ENCODE results near the gene TMOD1. TPM values are rescaled to one million over a fixed set of nuclear protein-coding genes. Genes with fewer than 3 reads are reported as not detected.

The TMOD1 gene
- total and polyA plus RNA-seq, 2 donors (not counting 1 experiment from before 2014, with no cell fraction given) = 0.98 to 4.0 TPM

- Histone ChIP-seq H3K27me3 (ENCODE audit: control insufficient read depth, insufficient read depth, low read length) (no peaks in the 10 kb centered on the region), H3K4me2 (ENCODE audit: extremely low read depth, insufficient read depth, low read length) (no peak overlapping the region), H3K36me3 (ENCODE audit: control insufficient read depth, insufficient read depth, low read length) (no peaks in the 10 kb centered on the region), H3K4me1 (ENCODE audit: control insufficient read depth, extremely low read depth, insufficient read depth, low read length) (no peaks in the 10 kb centered on the region), H3K27ac (ENCODE audit: insufficient read depth, low read length) (no peak overlapping the region), H3K9ac (ENCODE audit: insufficient read depth, low read length) (no peak overlapping the region), H3K79me2 (ENCODE audit: control insufficient read depth, insufficient read depth, low read length) (no peaks in the 10 kb centered on the region), H3K9me3 (ENCODE audit: control insufficient read depth, insufficient read depth, low read depth, low read length) (no peaks in the 10 kb centered on the region), H3K4me3 (replicated peaks in 1 of 4; ENCODE audit: control extremely low read depth in 1 of 4, insufficient read depth in 1 of 4, low read depth in 3 of 4, low read length in 4 of 4) (no peak overlapping the region), H4K20me1 (ENCODE audit: control insufficient read depth, extremely low read depth, insufficient read depth, low read length) (no peaks in the 10 kb centered on the region), H2AFZ (ENCODE audit: low read length) (no peak overlapping the region)
- no peak for TF ChIP-seq EZH2 (IDR thresholded peaks at IDR 0.05; ENCODE audit: low read length, missing control alignments)
- TF ChIP-seq, protein P1, sequence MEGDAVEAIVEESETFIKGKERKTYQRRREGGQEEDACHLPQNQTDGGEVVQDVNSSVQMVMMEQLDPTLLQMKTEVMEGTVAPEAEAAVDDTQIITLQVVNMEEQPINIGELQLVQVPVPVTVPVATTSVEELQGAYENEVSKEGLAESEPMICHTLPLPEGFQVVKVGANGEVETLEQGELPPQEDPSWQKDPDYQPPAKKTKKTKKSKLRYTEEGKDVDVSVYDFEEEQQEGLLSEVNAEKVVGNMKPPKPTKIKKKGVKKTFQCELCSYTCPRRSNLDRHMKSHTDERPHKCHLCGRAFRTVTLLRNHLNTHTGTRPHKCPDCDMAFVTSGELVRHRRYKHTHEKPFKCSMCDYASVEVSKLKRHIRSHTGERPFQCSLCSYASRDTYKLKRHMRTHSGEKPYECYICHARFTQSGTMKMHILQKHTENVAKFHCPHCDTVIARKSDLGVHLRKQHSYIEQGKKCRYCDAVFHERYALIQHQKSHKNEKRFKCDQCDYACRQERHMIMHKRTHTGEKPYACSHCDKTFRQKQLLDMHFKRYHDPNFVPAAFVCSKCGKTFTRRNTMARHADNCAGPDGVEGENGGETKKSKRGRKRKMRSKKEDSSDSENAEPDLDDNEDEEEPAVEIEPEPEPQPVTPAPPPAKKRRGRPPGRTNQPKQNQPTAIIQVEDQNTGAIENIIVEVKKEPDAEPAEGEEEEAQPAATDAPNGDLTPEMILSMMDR (conservative IDR thresholded peaks at IDR 0.05 in 1 of 2, IDR thresholded peaks at IDR 0.05 in 1 of 2; ENCODE audit: low read depth in 1 of 2, low read length in 2 of 2) = peak in 1 of 2 donors; percentile 2
- DNase-seq (ENCODE audit: low read depth in 2 of 2) = no peak
Observed at GRCh38 chr9:97470076-97470475, 31.4 kb upstream of the TMOD1 start.

- Histone ChIP-seq H3K4me2 (ENCODE audit: extremely low read depth, insufficient read depth, low read length) (no peak overlapping the region), H3K79me2 (ENCODE audit: control insufficient read depth, insufficient read depth, low read length) (no peaks in the 10 kb centered on the region), H3K4me3 (replicated peaks in 1 of 4; ENCODE audit: control extremely low read depth in 1 of 4, insufficient read depth in 1 of 4, low read depth in 3 of 4, low read length in 4 of 4) (no peak overlapping the region), H2AFZ (ENCODE audit: low read length) (no peak overlapping the region), H3K27me3 (ENCODE audit: control insufficient read depth, insufficient read depth, low read length) (no peaks in the 10 kb centered on the region), H3K27ac (ENCODE audit: insufficient read depth, low read length) (no peak overlapping the region), H3K4me1 (ENCODE audit: control insufficient read depth, extremely low read depth, insufficient read depth, low read length) (no peaks in the 10 kb centered on the region), H3K9me3 (ENCODE audit: control insufficient read depth, insufficient read depth, low read depth, low read length) (no peaks in the 10 kb centered on the region), H3K36me3 (ENCODE audit: control insufficient read depth, insufficient read depth, low read length) (no peaks in the 10 kb centered on the region), H4K20me1 (ENCODE audit: control insufficient read depth, extremely low read depth, insufficient read depth, low read length) (no peaks in the 10 kb centered on the region), H3K9ac (ENCODE audit: insufficient read depth, low read length) (no peak overlapping the region)
- DNase-seq (ENCODE audit: low read depth in 2 of 2) = no peak
- TF ChIP-seq EZH2 (IDR thresholded peaks at IDR 0.05; ENCODE audit: low read length, missing control alignments) = no peak
- TF ChIP-seq, protein P1 (conservative IDR thresholded peaks at IDR 0.05 in 1 of 2, IDR thresholded peaks at IDR 0.05 in 1 of 2; ENCODE audit: low read depth in 1 of 2, low read length in 2 of 2) = no peak
Observed at GRCh38 chr9:97473717-97474116, 27.7 kb upstream of the TMOD1 start.

DNA sequence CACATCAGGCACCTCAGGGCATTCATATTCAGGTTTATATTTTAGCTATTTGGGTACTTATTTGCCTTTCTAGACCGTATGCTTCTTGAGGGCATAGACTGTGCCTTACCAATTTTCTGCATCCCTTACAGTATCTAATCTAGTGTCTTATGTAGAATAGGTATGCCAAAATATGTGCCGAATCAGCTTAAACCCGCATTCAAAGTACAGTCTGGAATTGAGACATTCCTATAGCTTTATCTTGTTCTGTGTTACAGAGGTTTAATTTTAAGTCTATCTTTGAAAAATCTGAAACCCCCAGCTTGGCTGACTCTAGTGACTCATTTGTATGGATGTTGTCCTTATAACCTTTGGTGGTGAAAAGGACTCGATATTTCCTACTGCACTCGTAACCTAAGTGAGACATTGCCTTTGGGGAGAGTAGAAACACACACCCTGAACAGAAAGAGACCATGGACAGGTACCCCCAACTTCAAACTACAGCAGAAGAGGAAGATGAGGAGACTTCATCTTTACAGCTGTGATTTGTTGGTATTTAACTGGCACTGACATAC lies 27.0 kb upstream of the TMOD1 start:
- no peak overlapping the region for H3K9ac ChIP-seq (ENCODE audit: insufficient read depth, low read length)
- H2AFZ ChIP-seq (ENCODE audit: low read length) = no peak overlapping the region
- H3K27me3 ChIP-seq (ENCODE audit: control insufficient read depth, insufficient read depth, low read length) = no peaks in the 10 kb centered on the region
- H3K27ac ChIP-seq (ENCODE audit: insufficient read depth, low read length) = no peak overlapping the region
- peak; percentile 14 to 19 for DNase-seq (ENCODE audit: low read depth in 2 of 2)
- TF ChIP-seq, protein P1 (conservative IDR thresholded peaks at IDR 0.05 in 1 of 2, IDR thresholded peaks at IDR 0.05 in 1 of 2; ENCODE audit: low read depth in 1 of 2, low read length in 2 of 2) = no peak
- no peak for TF ChIP-seq EZH2 (IDR thresholded peaks at IDR 0.05; ENCODE audit: low read length, missing control alignments)
- H3K4me1 ChIP-seq (ENCODE audit: control insufficient read depth, extremely low read depth, insufficient read depth, low read length) = no peaks in the 10 kb centered on the region
- no peak overlapping the region for H3K4me3 ChIP-seq (replicated peaks in 1 of 4; ENCODE audit: control extremely low read depth in 1 of 4, insufficient read depth in 1 of 4, low read depth in 3 of 4, low read length in 4 of 4)
- no peaks in the 10 kb centered on the region for H4K20me1 ChIP-seq (ENCODE audit: control insufficient read depth, extremely low read depth, insufficient read depth, low read length)
- H3K36me3 ChIP-seq (ENCODE audit: control insufficient read depth, insufficient read depth, low read length) = no peaks in the 10 kb centered on the region
- H3K4me2 ChIP-seq (ENCODE audit: extremely low read depth, insufficient read depth, low read length) = no peak overlapping the region
- H3K9me3 ChIP-seq (ENCODE audit: control insufficient read depth, insufficient read depth, low read depth, low read length) = no peaks in the 10 kb centered on the region
- no peaks in the 10 kb centered on the region for H3K79me2 ChIP-seq (ENCODE audit: control insufficient read depth, insufficient read depth, low read length)

Data from fibroblast of lung (primary cell).